ENCODE data around the gene SLC28A1. TPM values are rescaled to one million over a fixed set of nuclear protein-coding genes. Genes with fewer than 3 reads are reported as not detected.
"Not testable (repeated sequence)": the region's sequence is repeated elsewhere in the genome, so short reads cannot be mapped to it uniquely, and the experiment has no call there.

The SLC28A1 gene
- not detected for total RNA-seq

GRCh38 chr15:84883916-84884781 lies at the start of gene SLC28A1:
SLC28A1 (plus strand) TSS chr15:84884662; CDS start chr15:84887761, 3,099 bp downstream.
- ATAC-seq (replicated peaks), result no peak
- no peak within 1 kb of the TSS for H3K4me3 Mint-ChIP-seq
- no peak within 1 kb of the TSS for H3K27ac Mint-ChIP-seq
- H3K27me3 Mint-ChIP-seq, result peaks cover 10% of the 10 kb centered on the region
- no peaks in the 10 kb centered on the region for H3K4me1 Mint-ChIP-seq
- no peaks in the 10 kb centered on the region for H3K36me3 Mint-ChIP-seq (ENCODE audit: low read depth)
- no peaks in the 10 kb centered on the region for H3K9me3 Mint-ChIP-seq

DNA sequence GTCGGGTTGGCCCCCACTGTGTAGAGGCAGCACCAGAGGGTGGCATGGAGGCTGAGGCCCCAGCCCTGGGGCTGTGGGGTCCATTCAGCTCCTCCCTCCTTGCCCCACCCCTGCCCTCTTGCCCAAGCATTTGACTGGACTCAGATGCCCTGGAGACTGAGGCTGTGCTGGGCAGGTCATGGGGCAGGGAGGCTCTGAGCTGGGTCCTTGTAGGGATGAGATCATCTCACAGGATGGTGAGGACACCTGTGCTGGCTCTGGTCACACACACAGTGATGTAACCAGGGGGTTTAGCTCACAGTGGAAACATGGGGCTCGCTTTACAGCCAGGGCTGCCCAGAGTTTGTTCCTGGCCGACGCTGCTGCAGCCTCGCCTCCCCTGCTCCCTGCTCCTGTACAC lies 49.5 kb upstream of the SLC28A1 start:
- ATAC-seq (replicated peaks), result no peak
- Mint-ChIP-seq H3K27ac (no peak overlapping the region), H3K4me1 (no peaks in the 10 kb centered on the region), H3K4me3 (no peak overlapping the region), H3K36me3 (ENCODE audit: low read depth) (no peaks in the 10 kb centered on the region), H3K27me3 (peaks cover 15% of the 10 kb centered on the region), H3K9me3 (no peaks in the 10 kb centered on the region)

DNA sequence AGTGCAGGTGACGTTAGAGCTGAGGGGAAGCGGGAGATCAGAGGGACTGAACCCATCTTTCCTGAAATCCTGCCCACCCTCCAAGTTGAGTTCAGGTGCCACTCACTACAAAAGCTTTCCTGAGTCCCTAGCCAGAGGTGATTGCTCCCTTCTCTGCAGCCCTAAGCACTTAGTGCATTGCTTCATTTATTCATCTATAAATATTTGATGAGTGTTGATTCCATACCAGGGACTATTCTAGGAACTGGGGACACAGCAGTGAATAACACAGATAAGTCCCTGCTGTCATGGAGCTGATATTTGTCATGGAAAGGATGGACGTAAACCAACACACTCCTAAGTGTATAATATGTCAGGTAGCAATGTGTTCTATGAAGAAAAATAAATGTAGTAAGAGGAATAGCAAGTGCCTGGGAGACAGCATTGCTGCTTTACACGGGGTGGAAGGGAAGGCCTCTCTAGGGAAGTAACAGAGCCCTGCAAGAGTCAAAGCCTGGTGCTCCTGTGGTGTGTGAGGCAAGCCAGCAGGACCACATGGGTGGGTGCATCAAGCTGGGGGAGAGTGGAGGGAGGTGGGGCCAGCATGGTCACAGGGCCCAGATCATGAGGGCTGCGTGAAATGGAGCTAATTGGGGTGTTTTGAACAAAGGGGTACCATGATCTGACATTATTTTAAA lies 48.7 kb upstream of the SLC28A1 start:
- no peak for ATAC-seq (replicated peaks)
- Mint-ChIP-seq H3K4me3 (no peak overlapping the region), H3K27ac (no peak overlapping the region), H3K36me3 (ENCODE audit: low read depth) (no peaks in the 10 kb centered on the region), H3K4me1 (no peaks in the 10 kb centered on the region), H3K27me3 (peaks cover 15% of the 10 kb centered on the region), H3K9me3 (no peaks in the 10 kb centered on the region)

GRCh38 chr15:84836844-84837243 lies 47.6 kb upstream of the SLC28A1 start:
- H3K27ac Mint-ChIP-seq, result no peak overlapping the region
- H3K9me3 Mint-ChIP-seq, result no peaks in the 10 kb centered on the region
- no peak for ATAC-seq (replicated peaks)
- peaks cover 18% of the 10 kb centered on the region for H3K27me3 Mint-ChIP-seq
- H3K36me3 Mint-ChIP-seq (ENCODE audit: low read depth), result no peaks in the 10 kb centered on the region
- H3K4me1 Mint-ChIP-seq, result no peaks in the 10 kb centered on the region
- H3K4me3 Mint-ChIP-seq, result no peak overlapping the region

DNA sequence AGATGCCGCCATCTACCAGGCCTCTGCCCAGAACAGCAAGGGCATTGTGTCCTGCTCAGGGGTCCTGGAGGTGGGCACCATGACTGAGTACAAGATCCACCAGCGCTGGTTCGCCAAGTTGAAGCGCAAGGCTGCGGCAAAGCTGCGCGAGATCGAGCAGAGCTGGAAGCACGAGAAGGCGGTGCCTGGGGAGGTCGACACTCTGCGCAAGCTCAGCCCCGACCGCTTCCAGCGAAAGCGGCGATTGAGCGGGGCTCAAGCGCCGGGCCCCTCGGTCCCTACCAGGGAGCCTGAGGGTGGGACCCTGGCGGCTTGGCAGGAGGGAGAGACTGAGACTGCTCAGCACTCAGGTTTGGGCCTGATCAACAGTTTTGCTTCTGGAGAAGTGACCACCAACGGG lies 44.7 kb upstream of the SLC28A1 start:
- Mint-ChIP-seq H3K36me3 (ENCODE audit: low read depth) (no peaks in the 10 kb centered on the region), H3K4me1 (no peaks in the 10 kb centered on the region), H3K27ac (no peak overlapping the region), H3K9me3 (no peaks in the 10 kb centered on the region), H3K27me3 (peaks cover 18% of the 10 kb centered on the region), H3K4me3 (no peak overlapping the region)
- no peak for ATAC-seq (replicated peaks)

GRCh38 chr15:84840255-84840654 lies 44.2 kb upstream of the SLC28A1 start:
- Mint-ChIP-seq H3K9me3 (no peaks in the 10 kb centered on the region), H3K36me3 (ENCODE audit: low read depth) (no peaks in the 10 kb centered on the region), H3K27ac (no peak overlapping the region), H3K4me1 (no peaks in the 10 kb centered on the region), H3K4me3 (no peak overlapping the region), H3K27me3 (peaks cover 18% of the 10 kb centered on the region)
- ATAC-seq (replicated peaks), result no peak

DNA sequence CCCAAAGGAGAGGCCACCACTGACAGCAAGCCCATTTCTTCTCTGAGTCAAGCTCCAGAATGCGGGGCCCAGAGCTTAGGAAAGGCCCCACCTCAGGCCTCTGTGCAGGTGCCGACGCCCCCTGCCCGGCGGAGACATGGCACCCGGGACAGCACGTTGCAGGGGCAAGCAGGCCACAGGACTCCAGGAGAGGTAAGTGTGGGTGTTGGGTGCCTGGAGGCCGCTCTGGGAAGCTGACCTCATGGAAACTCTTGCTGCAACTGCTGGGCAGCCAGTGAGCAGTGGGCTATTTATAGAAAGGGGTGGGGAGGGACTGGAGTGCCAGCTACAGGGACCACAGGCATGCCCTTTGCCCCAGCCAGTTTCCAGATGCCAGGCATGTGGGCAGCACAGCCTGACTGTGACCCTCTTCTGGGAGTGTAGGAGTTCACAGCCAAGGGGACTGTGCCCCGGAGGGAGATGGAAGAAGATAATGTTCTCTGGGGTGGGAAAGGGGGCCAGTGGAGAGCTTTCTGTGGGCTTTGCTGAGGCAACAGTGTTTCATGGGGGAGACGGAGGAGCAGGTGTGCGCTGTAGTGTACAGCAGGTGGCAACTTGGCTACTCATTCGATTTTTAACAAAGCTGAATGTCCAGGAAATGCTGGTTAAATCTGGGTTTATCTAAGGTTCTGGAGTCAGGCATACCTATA lies 43.6 kb upstream of the SLC28A1 start:
- no peaks in the 10 kb centered on the region for H3K36me3 Mint-ChIP-seq (ENCODE audit: low read depth)
- ATAC-seq (replicated peaks), result peak; percentile 38
- H3K9me3 Mint-ChIP-seq, result no peaks in the 10 kb centered on the region
- no peak overlapping the region for H3K4me3 Mint-ChIP-seq
- no peaks in the 10 kb centered on the region for H3K4me1 Mint-ChIP-seq
- H3K27ac Mint-ChIP-seq, result peak overlapping the region; percentile 31
- peaks cover 13% of the 10 kb centered on the region for H3K27me3 Mint-ChIP-seq

- H3K36me3 Mint-ChIP-seq (ENCODE audit: low read depth), result no peaks in the 10 kb centered on the region
- H3K9me3 Mint-ChIP-seq, result no peaks in the 10 kb centered on the region
- ATAC-seq (replicated peaks), result no peak
- peaks cover 3% of the 10 kb centered on the region for H3K27me3 Mint-ChIP-seq
- H3K4me1 Mint-ChIP-seq, result no peaks in the 10 kb centered on the region
- no peak overlapping the region for H3K27ac Mint-ChIP-seq
- no peak overlapping the region for H3K4me3 Mint-ChIP-seq
These were observed 41.7 kb upstream of the SLC28A1 start for GRCh38 chr15:84842781-84843180.

DNA sequence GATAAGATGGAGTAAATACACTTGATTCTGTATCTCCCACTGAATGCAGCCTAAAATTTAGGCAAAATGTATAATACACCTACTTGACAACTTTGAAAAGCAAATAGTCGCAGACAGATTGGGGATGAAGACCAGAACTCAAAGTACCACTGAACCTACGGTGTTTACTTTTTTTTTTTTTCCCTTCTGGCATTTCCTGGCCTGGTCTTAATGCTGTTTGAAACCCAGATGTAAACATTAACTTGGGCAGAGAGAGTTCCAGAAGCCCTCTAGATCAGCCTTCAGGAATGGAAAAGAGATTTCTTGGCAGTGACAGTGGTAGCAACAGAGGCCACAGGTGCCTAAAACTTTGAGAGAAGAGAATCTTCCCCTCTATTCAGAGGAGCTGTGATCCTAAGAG lies 39.5 kb upstream of the SLC28A1 start:
- peaks cover 3% of the 10 kb centered on the region for H3K27me3 Mint-ChIP-seq
- no peak for ATAC-seq (replicated peaks)
- no peak overlapping the region for H3K27ac Mint-ChIP-seq
- no peaks in the 10 kb centered on the region for H3K4me1 Mint-ChIP-seq
- H3K9me3 Mint-ChIP-seq, result no peaks in the 10 kb centered on the region
- H3K4me3 Mint-ChIP-seq, result no peak overlapping the region
- no peaks in the 10 kb centered on the region for H3K36me3 Mint-ChIP-seq (ENCODE audit: low read depth)

GRCh38 chr15:84845631-84846030 lies 38.8 kb upstream of the SLC28A1 start:
- peak; percentile 48 for ATAC-seq (replicated peaks)
- H3K9me3 Mint-ChIP-seq, result not testable (repeated sequence)

GRCh38 chr15:84846269-84846668 lies 38.2 kb upstream of the SLC28A1 start:
- no peak overlapping the region for H3K27ac Mint-ChIP-seq
- no peak for ATAC-seq (replicated peaks)
- H3K27me3 Mint-ChIP-seq, result peaks cover 3% of the 10 kb centered on the region
- H3K9me3 Mint-ChIP-seq, result no peaks in the 10 kb centered on the region
- no peak overlapping the region for H3K4me3 Mint-ChIP-seq
- H3K36me3 Mint-ChIP-seq (ENCODE audit: low read depth), result no peaks in the 10 kb centered on the region
- no peaks in the 10 kb centered on the region for H3K4me1 Mint-ChIP-seq

More at GRCh38 chr15:84845631-84846030, 38.8 kb upstream of the SLC28A1 start:
- H3K27ac Mint-ChIP-seq; H3K36me3 Mint-ChIP-seq (ENCODE audit: low read depth); H3K4me3 Mint-ChIP-seq; H3K27me3 Mint-ChIP-seq; H3K4me1 Mint-ChIP-seq: not testable (repeated sequence)

DNA sequence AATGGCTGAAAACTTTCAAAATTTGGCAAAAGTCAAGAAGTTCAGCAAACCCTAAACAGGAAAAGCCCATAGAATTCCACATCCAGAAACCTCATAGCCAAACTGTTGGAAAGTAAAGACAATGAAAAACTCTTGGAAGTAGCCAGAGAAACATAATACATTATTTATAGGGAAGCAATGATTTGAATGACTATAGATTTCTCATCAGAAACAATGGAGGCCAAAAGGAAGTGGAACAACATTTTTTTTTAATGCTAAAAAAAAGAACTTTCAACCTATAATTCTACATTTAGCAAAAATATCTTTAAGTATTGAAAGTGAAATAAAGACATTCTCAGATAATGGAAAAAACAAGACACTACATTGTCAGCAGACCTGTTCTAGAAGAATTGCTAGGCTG lies 37.1 kb upstream of the SLC28A1 start:
- ATAC-seq (replicated peaks), result no peak
- no peak overlapping the region for H3K27ac Mint-ChIP-seq
- no peaks in the 10 kb centered on the region for H3K36me3 Mint-ChIP-seq (ENCODE audit: low read depth)
- no peak overlapping the region for H3K4me3 Mint-ChIP-seq
- H3K9me3 Mint-ChIP-seq, result no peaks in the 10 kb centered on the region
- H3K4me1 Mint-ChIP-seq, result no peaks in the 10 kb centered on the region
- H3K27me3 Mint-ChIP-seq, result no peaks in the 10 kb centered on the region

GRCh38 chr15:84852212-84852611 lies 32.2 kb upstream of the SLC28A1 start:
- Mint-ChIP-seq H3K36me3 (ENCODE audit: low read depth) (no peaks in the 10 kb centered on the region), H3K27ac (no peak overlapping the region), H3K4me3 (no peak overlapping the region), H3K27me3 (no peaks in the 10 kb centered on the region), H3K9me3 (no peaks in the 10 kb centered on the region), H3K4me1 (no peaks in the 10 kb centered on the region)
- no peak for ATAC-seq (replicated peaks)

GRCh38 chr15:84855136-84855535 lies 29.3 kb upstream of the SLC28A1 start:
- no peak overlapping the region for H3K4me3 Mint-ChIP-seq
- H3K27ac Mint-ChIP-seq, result no peak overlapping the region
- no peaks in the 10 kb centered on the region for H3K36me3 Mint-ChIP-seq (ENCODE audit: low read depth)
- H3K9me3 Mint-ChIP-seq, result no peaks in the 10 kb centered on the region
- H3K4me1 Mint-ChIP-seq, result no peaks in the 10 kb centered on the region
- no peak for ATAC-seq (replicated peaks)
- no peaks in the 10 kb centered on the region for H3K27me3 Mint-ChIP-seq

DNA sequence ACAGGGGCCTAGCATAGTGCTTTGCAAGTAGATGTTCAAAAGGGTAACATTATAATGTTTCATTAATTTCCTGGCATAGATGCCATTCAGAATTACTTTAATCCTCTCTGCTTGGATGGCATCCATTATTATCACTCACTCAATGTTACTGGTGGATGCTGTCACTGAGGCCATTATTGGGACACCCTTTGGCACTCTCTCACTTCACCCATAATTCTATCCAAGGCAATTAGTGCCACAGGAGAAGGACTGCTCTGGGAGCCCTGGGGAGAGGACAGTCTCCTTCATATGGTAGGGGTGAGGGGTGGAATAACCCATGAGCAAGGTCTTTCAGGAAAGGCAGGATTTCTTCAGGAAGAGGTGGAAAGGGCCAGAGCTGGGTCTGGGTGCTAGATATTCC lies 28.7 kb upstream of the SLC28A1 start:
- H3K27ac Mint-ChIP-seq, result peak overlapping the region; percentile 51
- no peaks in the 10 kb centered on the region for H3K27me3 Mint-ChIP-seq
- H3K4me3 Mint-ChIP-seq, result no peak overlapping the region
- H3K4me1 Mint-ChIP-seq, result no peaks in the 10 kb centered on the region
- no peaks in the 10 kb centered on the region for H3K36me3 Mint-ChIP-seq (ENCODE audit: low read depth)
- H3K9me3 Mint-ChIP-seq, result no peaks in the 10 kb centered on the region
- ATAC-seq (replicated peaks), result no peak
